CD14-positive monocyte (primary cell): ENCODE measurements around the gene GLS. TPM values are rescaled to one million over a fixed set of nuclear protein-coding genes. Genes with fewer than 3 reads are reported as not detected.

Experiments
- DNase-seq, 3 donors: peaks; one replicate each; pipeline ENCODE4 v3.0.0-alpha.2; 2011 to 2022
- H2AFZ ChIP-seq: 2 replicates; pipeline ENCODE4 v1.6.0; 2012; ENCODE audit warnings: mild to moderate bottlenecking, low read depth, low read length, inconsistent platforms; ENCODE audit not compliant: insufficient read depth, poor library complexity, severe bottlenecking
- H3K27ac ChIP-seq, 2 donors: 1 replicate in 1 of 2; 2 replicates in 1 of 2; pipeline ENCODE4 v1.5.1; 2012 to 2013; ENCODE audit warnings: low read length in 2 of 2, control low read depth in 1 of 2, inconsistent platforms in 1 of 2, low read depth in 1 of 2, mild to moderate bottlenecking in 1 of 2
- H3K27me3 ChIP-seq, 2 donors: one replicate each; pipeline versions ENCODE4 v1.6.0 to v1.6.1; 2011 to 2013; ENCODE audit warnings: low read length in 2 of 2; ENCODE audit not compliant: control insufficient read depth in 2 of 2, insufficient read depth in 2 of 2
- H3K36me3 ChIP-seq, 2 donors: replicated peaks in 1 of 2; 1 replicate in 1 of 2; 2 replicates in 1 of 2; pipeline versions ENCODE4 v1.5.1 to v1.6.1; 2012 to 2013; ENCODE audit warnings: low read length in 2 of 2, control low read depth in 1 of 2, inconsistent platforms in 1 of 2, mild to moderate bottlenecking in 1 of 2; ENCODE audit not compliant: insufficient read depth in 2 of 2, control insufficient read depth in 1 of 2
- H3K4me1 ChIP-seq, 2 donors: 1 replicate in 1 of 2; 2 replicates in 1 of 2; pipeline versions ENCODE4 v1.5.1 to v1.6.1; 2012 to 2013; ENCODE audit warnings: low read length in 2 of 2, control low read depth in 1 of 2, inconsistent platforms in 1 of 2, mild to moderate bottlenecking in 1 of 2, moderate library complexity in 1 of 2; ENCODE audit not compliant: insufficient read depth in 2 of 2, control insufficient read depth in 1 of 2
- H3K4me2 ChIP-seq: replicated peaks from 2 replicates; pipeline ENCODE3; 2012; ENCODE audit warnings: low read length, moderate library complexity, mild to moderate bottlenecking; ENCODE audit not compliant: poor library complexity, severe bottlenecking; ENCODE audit errors: extremely low read depth
- H3K4me3 ChIP-seq, 3 experiments: fragments of 200-600 bp in 1 of 3; sonication (generic) in 1 of 3; replicated peaks in 1 of 3; 1 replicate in 2 of 3; 2 replicates in 1 of 3; pipeline ENCODE4 v1.5.1; 2011 to 2013; ENCODE audit warnings: low read length in 3 of 3, mild to moderate bottlenecking in 3 of 3, control low read depth in 2 of 3, low read depth in 2 of 3, inconsistent platforms in 1 of 3, moderate library complexity in 1 of 3
- H3K79me2 ChIP-seq: 2 replicates; pipeline ENCODE4 v1.6.0; 2012; ENCODE audit warnings: mild to moderate bottlenecking, control low read depth, inconsistent platforms, low read length, moderate library complexity; ENCODE audit not compliant: insufficient read depth
- H3K9ac ChIP-seq: 2 replicates; pipeline ENCODE4 v1.6.0; 2017; ENCODE audit warnings: low read length, mild to moderate bottlenecking; ENCODE audit not compliant: insufficient read depth, poor library complexity, severe bottlenecking
- H3K9me3 ChIP-seq, 2 donors: replicated peaks in 1 of 2; 1 replicate in 1 of 2; 2 replicates in 1 of 2; pipeline versions ENCODE4 v1.5.1 to v1.6.1; 2012 to 2013; ENCODE audit warnings: low read length in 2 of 2, control low read depth in 1 of 2; ENCODE audit not compliant: control insufficient read depth in 1 of 2, insufficient read depth in 1 of 2
- H4K20me1 ChIP-seq: 2 replicates; pipeline ENCODE4 v1.6.0; 2012; ENCODE audit warnings: mild to moderate bottlenecking, low read length, control low read depth, moderate library complexity; ENCODE audit not compliant: insufficient read depth
- H3K27ac Mint-ChIP-seq, 7 donors: one replicate each; pipeline ENCODE4 v1.8.0; 2020; ENCODE audit warnings: mild to moderate bottlenecking in 7 of 7, mixed read lengths in 7 of 7, moderate library complexity in 6 of 7, inconsistent platforms in 2 of 7
- H3K27me3 Mint-ChIP-seq, 3 donors: one replicate each; pipeline ENCODE4 v1.8.0; 2021 to 2022; ENCODE audit warnings: low read depth in 3 of 3, mild to moderate bottlenecking in 3 of 3, mixed read lengths in 3 of 3, moderate library complexity in 3 of 3, inconsistent platforms in 1 of 3
- H3K36me3 Mint-ChIP-seq, 2 donors: one replicate each; pipeline ENCODE4 v1.8.0; 2020; ENCODE audit warnings: mixed read lengths in 2 of 2, inconsistent platforms in 1 of 2, mild to moderate bottlenecking in 1 of 2
- H3K4me1 Mint-ChIP-seq: one replicate; pipeline ENCODE4 v1.8.0; 2020; ENCODE audit warnings: mild to moderate bottlenecking, mixed read lengths
- H3K4me3 Mint-ChIP-seq, 2 donors: one replicate each; pipeline ENCODE4 v1.8.0; 2020; ENCODE audit warnings: mild to moderate bottlenecking in 2 of 2, mixed read lengths in 2 of 2, moderate library complexity in 1 of 2
- H3K9me3 Mint-ChIP-seq, 7 donors: one replicate each; pipeline ENCODE4 v1.8.0; 2020 to 2022; ENCODE audit warnings: mixed read lengths in 7 of 7, mild to moderate bottlenecking in 6 of 7, moderate library complexity in 6 of 7, inconsistent platforms in 2 of 7
- WGBS: methylation state at CpG from one replicate; pipeline ENCODE4 v1.1.5; 2013; ENCODE audit warnings: missing lambda C conversion rate; ENCODE audit not compliant: insufficient coverage; 5-methylcytosine and 5-hydroxymethylcytosine counted together
- intact Hi-C, 2 donors: fragments of 100-400 bp; cut with micrococcal nuclease; formaldehyde crosslinking; loops; one replicate each; pipeline versions ENCODE4 v1.15.0 to v1.15.1; 2023
- polyA plus RNA-seq, 3 donors: library from polyadenylated mRNA; depleted of rRNA in 1 of 3; unstranded in 2 of 3; stranded (reverse) in 1 of 3; fragments of 300-500 nt in 2 of 3; fragments of >200 nt in 1 of 3; fragmentation: Illumina TruSeq in 2 of 3; gene quantifications; 1 replicate in 2 of 3; 2 replicates in 1 of 3; pipeline ENCODE4 v1.2.3, GENCODE V29; 2012 to 2021
- TF ChIP-seq, protein P1 (sequence below): fragments of 200-600 bp; IDR thresholded peaks from one replicate; pipeline ENCODE4 v1.8.0; 2022; ENCODE audit warnings: antibody characterized with exemption, mild to moderate bottlenecking

GLS gene
- polyA plus RNA-seq, 3 donors, result 6.0 to 29.5 (median 9.0) TPM

DNA sequence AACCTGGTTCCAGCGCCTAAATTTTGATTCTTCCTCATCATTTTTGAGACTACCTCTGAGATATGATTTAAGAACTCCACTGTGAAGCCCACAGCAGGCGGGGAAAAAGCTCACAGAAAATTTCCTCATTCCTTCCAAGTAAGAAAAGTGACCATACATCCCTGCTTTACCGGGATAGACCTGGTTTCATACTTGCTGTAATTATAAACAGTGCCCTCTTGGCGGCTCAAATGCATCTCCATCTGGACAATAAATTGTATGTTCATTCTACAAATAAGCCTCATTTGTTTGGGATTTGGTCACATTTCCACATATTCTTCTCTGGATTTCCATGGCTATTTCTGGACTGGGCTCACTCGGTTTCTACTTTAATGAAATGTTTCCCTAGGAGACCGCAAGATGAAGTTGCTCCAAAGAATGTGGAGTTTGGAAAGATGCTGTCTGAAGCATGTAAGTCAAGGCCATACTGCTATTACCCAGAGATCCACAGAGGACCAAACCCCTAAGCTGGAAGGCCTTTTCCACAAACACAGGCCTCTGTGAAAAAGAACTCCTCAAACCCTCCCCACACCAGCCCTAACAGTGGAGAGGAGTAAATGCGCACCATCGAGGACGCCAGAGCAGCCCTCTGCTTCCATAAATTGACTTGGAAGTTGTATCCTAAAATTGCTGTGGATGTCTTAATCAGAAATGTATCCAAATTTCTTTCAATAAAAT lies 119.5 kb downstream of the GLS start:
- Mint-ChIP-seq H3K36me3 (peaks cover 92 to 95% of the 10 kb centered on the region in 2 donors), H3K27ac (peak overlapping the region in 1 of 7 donors; percentile 37), H3K4me3 (no peak overlapping the region), H3K4me1 (peaks cover 8% of the 10 kb centered on the region), H3K9me3 (peaks cover 0 to 9% (median 7%) of the 10 kb centered on the region in 7 donors), H3K27me3 (no peaks in the 10 kb centered on the region)
- WGBS, result 100% methylated on average over 4 of the region's 9 CpGs
- H3K4me3 ChIP-seq, result no peak overlapping the region
- H3K36me3 ChIP-seq, result peaks cover 99 to 100% of the 10 kb centered on the region in 2 donors
- peaks cover 6 to 10% of the 10 kb centered on the region in 2 donors for H3K9me3 ChIP-seq
- no peak for DNase-seq
- no peaks in the 10 kb centered on the region for H3K27me3 ChIP-seq
- H2AFZ ChIP-seq, result no peak overlapping the region
- peaks cover 6 to 11% of the 10 kb centered on the region in 2 donors for H3K4me1 ChIP-seq
- no peak overlapping the region for H3K4me2 ChIP-seq
- peak overlapping the region in 1 of 2 donors; percentile 38 for H3K27ac ChIP-seq
- peaks cover 99% of the 10 kb centered on the region for H4K20me1 ChIP-seq
- TF ChIP-seq, protein P1, sequence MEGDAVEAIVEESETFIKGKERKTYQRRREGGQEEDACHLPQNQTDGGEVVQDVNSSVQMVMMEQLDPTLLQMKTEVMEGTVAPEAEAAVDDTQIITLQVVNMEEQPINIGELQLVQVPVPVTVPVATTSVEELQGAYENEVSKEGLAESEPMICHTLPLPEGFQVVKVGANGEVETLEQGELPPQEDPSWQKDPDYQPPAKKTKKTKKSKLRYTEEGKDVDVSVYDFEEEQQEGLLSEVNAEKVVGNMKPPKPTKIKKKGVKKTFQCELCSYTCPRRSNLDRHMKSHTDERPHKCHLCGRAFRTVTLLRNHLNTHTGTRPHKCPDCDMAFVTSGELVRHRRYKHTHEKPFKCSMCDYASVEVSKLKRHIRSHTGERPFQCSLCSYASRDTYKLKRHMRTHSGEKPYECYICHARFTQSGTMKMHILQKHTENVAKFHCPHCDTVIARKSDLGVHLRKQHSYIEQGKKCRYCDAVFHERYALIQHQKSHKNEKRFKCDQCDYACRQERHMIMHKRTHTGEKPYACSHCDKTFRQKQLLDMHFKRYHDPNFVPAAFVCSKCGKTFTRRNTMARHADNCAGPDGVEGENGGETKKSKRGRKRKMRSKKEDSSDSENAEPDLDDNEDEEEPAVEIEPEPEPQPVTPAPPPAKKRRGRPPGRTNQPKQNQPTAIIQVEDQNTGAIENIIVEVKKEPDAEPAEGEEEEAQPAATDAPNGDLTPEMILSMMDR, result no peak
- intact Hi-C loops, result loop anchor here (10.0 kb wide), 1 partner anchor 95 kb away; no protein-coding TSS in a partner anchor
- no peak overlapping the region for H3K9ac ChIP-seq
- peaks cover 30% of the 10 kb centered on the region for H3K79me2 ChIP-seq

DNA sequence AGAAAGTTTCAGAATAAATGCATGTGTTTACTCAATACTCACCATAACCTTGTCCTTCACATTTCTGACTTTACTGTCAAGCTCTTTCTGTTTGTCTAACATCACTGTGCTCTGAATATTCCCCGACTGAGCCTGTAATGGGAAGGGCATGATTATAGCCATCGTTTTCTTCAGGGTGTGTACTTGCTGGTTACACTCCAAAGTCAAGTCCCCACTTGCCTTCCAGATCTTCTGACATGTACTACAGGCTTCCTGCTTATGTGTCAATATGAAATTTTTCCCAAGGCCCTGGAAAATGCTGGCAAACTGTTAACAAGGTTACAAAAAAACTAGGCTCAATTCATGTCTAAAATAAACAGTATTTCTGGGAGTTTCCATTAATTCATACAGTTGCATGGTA lies 120.4 kb downstream of the GLS start:
- H3K4me3 Mint-ChIP-seq, result no peak overlapping the region
- Histone ChIP-seq H3K4me3 (no peak overlapping the region), H4K20me1 (peaks cover 99% of the 10 kb centered on the region), H3K27ac (peak overlapping the region in 1 of 2 donors; percentile 17), H3K36me3 (peaks cover 99 to 100% of the 10 kb centered on the region in 2 donors), H3K4me2 (no peak overlapping the region), H3K27me3 (no peaks in the 10 kb centered on the region), H3K9me3 (peaks cover 6 to 10% of the 10 kb centered on the region in 2 donors), H3K4me1 (peaks cover 6 to 11% of the 10 kb centered on the region in 2 donors), H3K79me2 (peaks cover 34% of the 10 kb centered on the region), H2AFZ (no peak overlapping the region), H3K9ac (no peak overlapping the region)
- H3K27ac Mint-ChIP-seq, result peak overlapping the region in 1 of 7 donors; percentile 69
- H3K4me1 Mint-ChIP-seq, result peaks cover 8% of the 10 kb centered on the region
- intact Hi-C loops, result loop anchor here in 1 of 2 donors (10.0 kb wide), 1 partner anchor 96 kb away; no protein-coding TSS in a partner anchor
- no peaks in the 10 kb centered on the region for H3K27me3 Mint-ChIP-seq
- 100% methylated on average over 1 of the region's 2 CpGs for WGBS
- H3K36me3 Mint-ChIP-seq, result peaks cover 91 to 95% of the 10 kb centered on the region in 2 donors
- no peak for DNase-seq
- peaks cover 0 to 9% (median 5%) of the 10 kb centered on the region in 7 donors for H3K9me3 Mint-ChIP-seq
- TF ChIP-seq, protein P1, result no peak
